ENCODE measurements around the gene KRT24. TPM values are rescaled to one million over a fixed set of nuclear protein-coding genes. Genes with fewer than 3 reads are reported as not detected.

Gene KRT24
- total RNA-seq, 1 donor from 2014 or later, result not detected

DNA sequence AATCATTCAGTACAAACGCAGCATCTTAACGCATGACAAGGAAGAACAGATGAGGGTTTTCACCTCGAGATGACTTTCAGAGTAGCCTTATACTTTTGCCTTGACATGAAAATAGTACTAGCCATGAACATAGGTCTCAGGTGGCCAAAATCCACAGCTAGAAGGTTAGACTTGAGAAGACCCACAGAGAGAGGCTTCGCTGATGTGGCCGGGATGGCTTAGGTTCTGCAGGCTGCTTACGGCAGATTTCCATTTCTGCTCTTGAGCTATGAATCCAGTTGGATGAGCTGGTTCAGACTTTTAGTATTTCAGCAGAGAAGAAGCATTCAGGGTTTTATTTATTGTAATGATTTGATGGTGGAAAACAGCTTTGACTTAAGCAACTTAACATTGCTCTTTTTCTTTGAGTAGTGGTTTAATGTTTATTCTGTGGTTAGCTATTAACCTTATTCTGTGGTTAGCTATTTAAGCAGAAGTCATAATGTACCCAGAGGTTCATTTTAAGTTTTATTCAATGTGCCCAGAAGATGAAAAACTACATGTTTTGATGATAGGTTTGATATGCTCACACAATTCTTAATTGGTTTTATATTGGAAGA lies 7.6 kb downstream of the KRT24 start:
- intact Hi-C loops (cut with micrococcal nuclease), result no loop called here

DNA sequence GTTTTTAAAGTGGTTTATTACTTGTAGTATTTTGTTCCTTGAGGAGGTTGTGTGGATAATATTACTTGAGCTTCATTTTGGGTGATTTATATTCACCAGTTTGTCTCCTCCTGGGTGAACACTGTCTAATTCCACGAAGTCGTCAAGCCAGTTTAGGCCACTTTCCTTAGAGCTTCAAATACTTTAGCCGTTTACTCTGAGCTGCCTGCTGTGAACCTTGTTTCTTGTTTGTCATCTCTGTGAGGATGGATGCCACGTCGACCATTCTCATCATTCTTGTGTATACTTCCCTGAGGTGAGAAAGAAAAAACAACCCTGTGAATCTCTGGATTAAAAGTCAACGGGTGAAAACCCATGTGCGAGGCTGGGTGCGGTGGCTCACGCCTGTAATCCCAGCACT lies 9.0 kb downstream of the KRT24 start:
- intact Hi-C loops (cut with micrococcal nuclease), result no loop called here

DNA sequence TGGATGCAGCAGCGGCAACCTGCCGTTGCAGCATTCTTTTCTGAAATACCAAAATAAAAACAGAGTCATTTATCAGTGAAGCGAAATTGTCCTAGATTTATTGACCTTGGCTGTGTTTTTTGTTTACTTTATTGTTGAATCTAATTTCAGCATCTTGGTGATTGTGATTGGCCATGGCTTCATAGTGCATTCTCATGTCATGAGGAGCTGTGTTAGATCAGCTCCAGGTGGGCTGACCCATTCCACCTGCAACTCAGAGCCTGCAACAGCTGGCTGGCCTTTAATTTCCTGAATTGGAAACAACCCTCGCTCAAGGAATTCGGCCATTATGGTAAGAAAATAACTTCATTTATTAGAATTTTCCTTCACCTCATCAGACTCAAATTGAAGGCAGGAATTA lies 16.4 kb downstream of the KRT24 start:
- intact Hi-C loops (cut with micrococcal nuclease), result no loop called here

DNA sequence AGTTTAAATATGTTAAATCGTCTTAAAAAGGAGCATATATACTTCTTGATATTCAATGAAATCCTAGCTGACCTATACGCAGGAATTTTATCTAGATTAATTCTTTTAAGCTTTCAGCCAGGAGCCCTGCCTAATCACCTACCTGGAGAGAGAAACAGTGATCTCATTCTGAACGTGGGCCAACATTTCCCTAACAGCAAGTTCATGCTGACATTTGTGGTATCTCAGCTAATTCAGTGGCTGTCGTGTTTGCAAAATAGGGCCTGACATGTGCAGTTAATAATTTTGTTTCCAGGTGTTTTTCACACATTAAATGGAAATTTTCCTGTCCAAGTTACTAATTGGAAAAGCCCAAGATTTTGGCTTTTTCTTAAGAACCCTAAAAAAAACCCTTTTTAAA lies 17.4 kb downstream of the KRT24 start:
- intact Hi-C loops (cut with micrococcal nuclease), result no loop called here

DNA sequence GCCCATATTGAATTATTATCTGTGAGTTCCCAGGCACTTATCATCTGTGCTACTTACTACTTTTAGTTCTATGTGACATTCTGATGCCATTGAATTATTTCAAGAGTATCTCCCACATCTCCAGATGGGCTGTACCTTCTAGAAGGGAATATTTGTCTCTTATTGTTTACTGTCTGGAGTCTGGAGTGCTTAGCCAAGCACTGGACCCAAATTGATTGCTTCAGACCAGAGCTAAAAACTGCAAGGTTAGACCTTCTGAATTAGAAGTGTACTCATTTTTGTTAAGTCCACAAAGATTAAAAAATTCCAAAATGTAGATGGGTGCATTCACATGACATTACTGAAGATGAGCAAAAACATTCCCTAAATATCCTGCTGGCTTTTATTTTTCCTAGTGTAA lies 22.6 kb downstream of the KRT24 start:
- intact Hi-C loops (cut with micrococcal nuclease), result no loop called here

DNA sequence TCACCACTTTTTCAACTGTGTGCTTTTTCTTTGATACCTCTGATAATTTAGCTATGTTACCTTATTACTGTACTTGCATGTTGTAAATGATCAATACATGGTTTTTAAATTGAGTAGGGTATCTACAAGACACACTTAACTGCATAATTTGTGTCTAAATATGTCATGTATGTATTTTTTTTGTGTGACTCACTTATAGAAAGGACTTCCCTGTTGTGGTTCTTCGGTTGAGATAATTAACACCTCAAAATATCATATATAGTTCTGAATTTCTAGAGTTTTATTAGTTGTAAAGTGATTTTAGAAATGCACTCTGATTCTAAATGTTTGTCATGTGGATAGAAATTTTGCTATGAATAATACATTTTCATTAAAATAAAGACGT lies 24.0 kb downstream of the KRT24 start:
- intact Hi-C loops (cut with micrococcal nuclease), result no loop called here

DNA sequence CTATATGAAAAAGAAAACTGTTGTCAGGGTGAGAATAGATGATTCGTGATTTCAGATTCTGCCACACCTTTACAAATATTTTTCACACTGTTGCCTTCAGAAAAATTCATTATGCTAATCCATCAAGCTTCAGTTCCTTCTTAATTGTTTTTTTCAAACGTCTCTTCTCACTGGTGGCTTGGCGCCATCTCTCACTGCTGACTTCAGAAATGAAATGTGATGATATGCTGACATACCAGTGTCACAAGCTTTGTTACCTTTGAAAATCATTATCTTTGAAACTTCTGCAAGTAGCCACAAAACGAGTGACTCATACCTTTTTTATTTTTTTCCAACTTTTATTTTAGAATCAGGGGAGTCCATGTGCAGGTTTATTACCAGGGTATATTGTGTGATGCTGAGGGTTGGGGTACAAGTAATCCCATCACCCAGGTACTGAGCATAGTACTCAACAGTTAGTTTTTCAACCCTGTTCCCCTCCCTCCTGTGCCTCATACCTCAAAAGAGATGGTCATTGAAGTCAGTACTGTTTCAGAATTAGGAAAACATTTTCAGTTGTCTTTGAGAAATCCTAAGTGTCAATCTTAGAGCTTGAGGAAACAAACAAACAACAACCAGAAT lies 24.5 kb downstream of the KRT24 start:
- intact Hi-C loops (cut with micrococcal nuclease), result no loop called here

DNA sequence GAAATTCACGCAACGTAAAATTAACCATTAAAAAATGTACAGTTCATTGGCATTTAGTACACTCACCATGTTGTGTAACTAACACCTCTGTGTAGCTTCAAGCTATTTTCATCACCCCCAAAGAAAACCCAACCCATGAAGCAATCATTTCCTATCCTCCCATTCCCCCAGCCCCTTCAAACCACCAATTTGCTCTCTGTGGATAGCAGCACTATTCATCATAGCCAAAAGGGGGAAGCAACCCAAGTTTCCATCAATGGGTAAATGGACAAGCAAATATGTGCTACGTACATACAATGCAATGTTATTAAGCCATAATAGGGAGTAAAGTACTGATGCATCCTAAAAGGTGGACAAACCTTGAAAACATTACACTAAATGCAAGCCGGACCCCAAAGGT lies 27.6 kb downstream of the KRT24 start:
- intact Hi-C loops (cut with micrococcal nuclease), result no loop called here

DNA sequence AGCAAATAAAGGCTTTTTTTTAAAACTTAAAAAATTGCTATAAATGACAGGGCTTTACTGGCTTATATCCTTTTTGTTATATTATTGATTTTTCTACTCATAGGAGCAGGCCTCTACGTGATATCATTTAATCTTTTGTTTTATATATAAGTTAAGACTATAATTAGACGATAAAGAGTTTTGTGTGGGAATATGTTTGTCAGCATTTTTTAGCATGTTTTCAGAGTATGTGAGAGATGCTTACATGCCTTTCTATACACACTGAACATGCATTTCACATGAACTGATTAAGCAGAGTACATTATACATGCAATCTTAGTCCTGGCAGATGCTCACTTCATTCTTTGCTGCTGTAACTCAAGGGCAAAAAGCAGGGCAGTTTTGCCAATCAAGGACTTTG lies 30.9 kb downstream of the KRT24 start:
- intact Hi-C loops (cut with micrococcal nuclease), result no loop called here

DNA sequence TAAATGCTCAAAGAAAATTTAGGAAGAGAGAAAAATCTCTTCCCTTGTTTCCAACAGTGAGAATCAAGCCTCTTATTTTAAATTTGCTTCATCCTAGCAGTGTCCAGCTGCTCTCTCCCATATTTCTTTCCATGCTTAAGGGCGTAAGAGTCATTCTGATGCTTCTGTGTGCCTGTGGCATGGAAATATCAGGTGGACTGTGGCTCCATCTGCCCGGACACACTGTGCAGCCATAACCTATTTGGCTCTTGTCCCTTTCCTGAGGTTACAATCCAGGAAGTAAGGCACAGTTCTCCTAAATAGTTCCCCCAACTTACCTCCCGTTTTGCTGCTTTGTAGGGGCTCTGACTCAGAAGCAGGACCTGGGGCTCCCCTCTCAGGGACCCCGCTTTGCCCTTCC lies 32.3 kb downstream of the KRT24 start:
- intact Hi-C loops (cut with micrococcal nuclease), result no loop called here

DNA sequence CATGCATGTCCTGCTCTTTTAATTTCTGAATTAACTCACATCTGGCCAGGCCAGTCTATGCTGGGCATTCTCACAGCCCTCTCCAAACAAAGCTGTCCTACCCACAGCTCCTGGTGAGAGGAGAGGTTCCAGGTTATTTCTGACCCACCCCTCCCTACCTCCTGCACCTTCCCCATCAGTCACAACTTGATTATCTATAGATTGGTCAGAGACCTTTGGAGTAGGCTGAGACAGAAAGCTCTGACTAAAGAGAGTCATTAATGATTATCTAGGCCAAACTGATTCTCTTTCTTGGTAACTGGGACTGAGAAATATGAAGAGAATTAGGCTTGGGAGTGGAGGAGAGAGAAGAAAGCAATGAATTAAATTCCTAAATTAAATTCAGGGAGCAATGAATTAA lies 37.2 kb downstream of the KRT24 start:
- intact Hi-C loops (cut with micrococcal nuclease), result no loop called here

DNA sequence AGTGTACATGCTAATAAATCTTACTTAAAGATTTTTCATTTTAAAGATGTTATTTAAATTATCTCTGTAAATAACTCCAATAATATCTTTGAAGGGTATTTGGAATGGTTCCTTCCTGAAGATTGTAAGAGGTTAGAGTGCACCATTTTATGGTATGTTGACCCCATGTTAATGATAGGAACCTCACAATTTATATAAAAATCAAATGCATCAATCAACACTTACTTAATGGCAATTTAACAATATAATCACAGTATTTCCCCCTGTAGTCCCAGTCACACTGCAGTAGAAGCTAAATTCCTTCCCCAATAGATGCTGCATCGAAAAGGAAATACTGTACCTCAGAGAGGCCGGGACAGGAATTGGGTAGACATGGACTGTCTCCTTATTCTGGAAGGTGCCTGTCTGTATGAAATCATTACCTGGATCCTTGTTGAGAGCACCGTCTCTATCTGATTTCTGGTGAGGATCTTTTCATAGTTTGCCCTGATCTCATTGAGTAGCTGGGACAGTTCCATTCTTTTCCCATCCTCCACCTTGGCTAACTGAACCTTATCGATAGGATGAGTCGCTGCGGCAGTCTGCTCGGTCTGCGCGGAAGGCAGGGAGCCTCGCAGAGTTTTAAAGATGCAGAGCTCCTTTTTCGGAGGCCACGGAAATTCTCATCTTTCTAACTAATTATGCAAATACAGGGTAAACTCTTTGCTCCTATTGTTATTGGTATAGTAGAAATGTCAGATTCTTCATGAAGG lies 38.8 kb downstream of the KRT24 start, which contains the start of gene KRT222:
KRT222 (minus strand) TSS at position 596 of the 752 bp plus-strand sequence; CDS start at position 518, 78 bp downstream.
- intact Hi-C loops (cut with micrococcal nuclease), result no loop called here

DNA sequence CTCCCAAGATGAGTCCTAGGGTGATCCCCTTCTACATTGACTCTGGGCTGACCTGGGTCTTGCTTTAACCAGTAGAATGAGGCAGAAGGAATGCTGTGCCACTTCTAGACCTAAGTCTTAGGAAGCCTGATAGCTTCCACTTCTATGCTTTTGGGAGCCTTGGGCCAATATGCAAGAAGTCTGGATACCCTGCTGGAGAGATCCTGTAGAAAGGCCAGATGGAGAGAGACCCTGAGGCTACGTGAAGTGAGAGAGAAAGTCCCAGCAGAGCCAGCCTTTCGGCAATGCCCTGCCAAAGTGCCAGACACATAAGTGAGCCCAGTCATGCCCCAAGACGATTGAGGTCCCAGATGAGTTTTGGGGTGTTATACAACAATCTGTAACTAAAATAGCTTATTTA lies 40.3 kb downstream of the KRT24 start:
- intact Hi-C loops (cut with micrococcal nuclease), result no loop called here

DNA sequence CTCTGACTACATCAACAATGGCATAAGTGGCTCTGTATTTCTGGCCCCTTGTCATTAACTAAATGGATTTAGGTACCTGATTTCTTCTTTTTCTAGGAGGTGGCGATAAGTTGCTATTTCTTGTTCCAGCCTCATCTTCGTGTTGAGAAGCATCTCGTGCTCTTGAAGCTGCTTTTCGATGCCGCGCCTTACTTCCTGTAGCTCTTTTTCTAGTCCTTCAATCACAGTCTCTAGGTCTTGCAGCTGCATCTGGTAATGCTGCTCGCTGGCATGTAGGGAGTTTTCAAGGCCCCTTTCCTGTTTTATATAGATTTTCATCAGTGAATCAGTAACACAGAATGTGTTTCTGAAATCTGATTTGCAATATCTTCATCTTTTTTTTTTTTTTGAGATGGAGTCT lies 43.6 kb downstream of the KRT24 start:
- intact Hi-C loops (cut with micrococcal nuclease), result no loop called here

DNA sequence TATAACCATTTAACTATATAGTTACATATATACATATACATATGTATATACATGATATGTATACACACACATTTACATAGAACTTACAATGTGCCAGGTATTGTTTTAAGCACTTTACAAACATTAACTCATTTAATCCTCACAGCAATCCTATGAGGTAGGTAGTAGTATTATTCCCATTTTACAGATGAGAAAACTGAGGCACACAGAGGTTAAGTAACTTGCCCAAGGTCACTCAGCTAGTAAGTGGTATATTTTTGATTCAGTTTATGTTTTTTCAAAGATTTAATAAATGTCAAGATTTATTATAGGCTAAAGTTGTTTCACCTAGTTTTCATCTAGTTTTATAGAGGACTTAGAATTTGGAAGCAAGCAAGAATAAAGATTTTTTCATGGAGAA lies 45.2 kb downstream of the KRT24 start:
- intact Hi-C loops (cut with micrococcal nuclease), result no loop called here

DNA sequence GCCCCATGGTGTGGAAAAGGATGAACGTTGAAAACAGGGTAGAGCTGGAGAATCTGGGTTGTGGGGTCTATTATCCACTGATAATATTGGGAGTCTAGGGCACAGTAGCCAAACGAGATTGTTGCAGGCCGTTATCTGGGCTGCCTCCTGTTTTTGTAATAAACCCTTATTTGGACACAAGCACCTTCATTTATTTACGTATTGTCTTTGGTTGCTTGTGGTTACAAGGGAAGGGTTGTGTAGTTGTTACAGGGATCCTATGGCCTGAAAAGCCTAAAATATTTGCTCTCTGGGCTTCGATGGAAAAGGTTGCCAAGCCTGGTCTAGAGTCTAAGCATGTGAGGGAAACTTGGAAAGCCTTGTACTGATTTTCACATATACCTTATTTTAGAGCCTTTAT lies 51.6 kb downstream of the KRT24 start:
- intact Hi-C loops (cut with micrococcal nuclease), result no loop called here

DNA sequence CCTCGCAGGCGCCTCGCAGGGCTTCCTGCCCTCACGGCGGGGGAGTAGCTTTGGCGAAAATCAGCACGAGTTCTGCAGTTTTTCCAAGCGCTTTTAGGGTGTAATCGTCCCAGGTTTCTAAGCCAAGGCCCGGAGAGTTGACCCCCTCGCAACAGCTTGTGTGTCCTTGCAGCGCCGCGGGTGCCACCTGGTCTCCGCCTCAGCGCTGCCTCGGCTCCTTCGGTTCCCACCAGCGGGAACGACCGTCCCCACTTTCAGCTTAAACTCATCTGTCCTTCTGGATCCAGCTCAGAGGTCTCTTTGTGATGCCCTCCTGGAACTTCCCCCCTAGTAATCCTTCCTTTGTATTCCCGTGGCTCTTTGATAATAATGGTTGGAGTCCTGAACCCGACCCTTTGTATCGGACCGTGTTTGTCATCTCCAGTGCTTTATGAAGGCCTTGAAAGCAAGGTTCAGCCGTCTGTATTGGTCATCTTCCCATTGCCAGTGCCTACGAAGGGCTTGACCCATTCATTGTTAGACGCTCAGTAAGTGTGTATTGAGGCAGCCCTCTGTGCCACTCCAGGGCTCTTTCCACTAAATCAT lies 55.1 kb downstream of the KRT24 start:
- intact Hi-C loops (cut with micrococcal nuclease), result loop anchor here (10.0 kb wide), 1 partner anchor 234 kb away; the partner anchor contains the start of gene TOP2A

Other genes with a start within 250 kb of the KRT24 start
- gene TNS4, start 202.1 kb downstream of the KRT24 start, total RNA-seq, result 11.3 and 14.0 TPM in 2 replicates
- 111 and 113 TPM in 2 replicates for gene CCR7, start 138.3 kb downstream of the KRT24 start, total RNA-seq
- gene SMARCE1, start 55.9 kb downstream of the KRT24 start, total RNA-seq, result 110 and 111 TPM in 2 replicates
- gene KRT222, start 38.6 kb downstream of the KRT24 start, total RNA-seq, result not detected in 2 replicates
- not detected in 2 replicates for gene KRT25, start 51.6 kb upstream of the KRT24 start, total RNA-seq
- gene KRT26, start 68.4 kb upstream of the KRT24 start, total RNA-seq, result not detected in 2 replicates
- not detected in 2 replicates for gene KRT27, start 78.8 kb upstream of the KRT24 start, total RNA-seq
- not detected in 2 replicates for gene KRT28, start 96.2 kb upstream of the KRT24 start, total RNA-seq
- 29.9 and 32.8 TPM in 2 replicates for gene KRT10, start 118.9 kb upstream of the KRT24 start, total RNA-seq
- gene KRT12, start 163.5 kb upstream of the KRT24 start, total RNA-seq, result not detected in 2 replicates
- not detected in 2 replicates for gene KRT20, start 181.5 kb upstream of the KRT24 start, total RNA-seq
- not detected in 2 replicates for gene KRT23, start 233.9 kb upstream of the KRT24 start, total RNA-seq

Data from T-helper 2 cell treated with Interferon-gamma antibody and Interleukin-4, amounts not matched to agents 100 ng/mL and 5 ng/mL, for 36 hours (primary cell).